PC-3 (cell line): ENCODE measurements around the gene HBG2. TPM values are rescaled to one million over a fixed set of nuclear protein-coding genes. Genes with fewer than 3 reads are reported as not detected.

Experiments used
- ATAC-seq: fragments of 200-7000 bp; cut with Tn5 transposase; 2 replicates; pipeline ENCODE4 v1.9.1; 2020; ENCODE audit warnings: mild to moderate bottlenecking, moderate library complexity
- BruUV-seq: library from RNA; stranded (reverse); fragments of 400-500 nt; replicated peaks from 2 replicates; lab custom pipeline; 2021; lab: Mats Ljungman, UMichigan
- CTCF ChIA-PET: fragments of 300-600 bp; sonication (Branson Sonifier 250); formaldehyde crosslinking; loops from one replicate; lab custom pipeline; 2022; ENCODE audit warnings: antibody characterized with exemption; lab: Charles Lee
- POLR2A ChIA-PET: fragments of 300-600 bp; sonication (Branson Sonifier 250); formaldehyde crosslinking; loops from one replicate; lab custom pipeline; 2022; ENCODE audit warnings: antibody characterized with exemption; ENCODE audit not compliant: unreplicated experiment; lab: Charles Lee
- DNase-seq: peaks from one replicate; pipeline ENCODE4 v3.0.0-alpha.2; 2015
- H2AFZ ChIP-seq: fragments of 300-600 bp; sonication (generic); 2 replicates; pipeline ENCODE4 v1.6.0; 2016; ENCODE audit warnings: antibody characterized with exemption, low read length
- H3F3A ChIP-seq: fragments of 300-600 bp; sonication (generic); one replicate; pipeline ENCODE4 v1.6.0; 2017; ENCODE audit warnings: antibody characterized with exemption, low read length, control low read depth, mild to moderate bottlenecking; ENCODE audit not compliant: unreplicated experiment
- H3K27ac ChIP-seq: fragments of 300-600 bp; sonication (generic); 2 replicates; pipeline ENCODE4 v1.5.1; 2016; ENCODE audit warnings: mild to moderate bottlenecking, low read length
- H3K27me3 ChIP-seq: fragments of 300-600 bp; sonication (generic); 2 replicates; pipeline ENCODE4 v1.6.1; 2016; ENCODE audit warnings: low read length, mixed read lengths
- H3K36me3 ChIP-seq: fragments of 300-600 bp; sonication (generic); 2 replicates; pipeline ENCODE4 v1.6.1; 2016; ENCODE audit warnings: low read depth, mixed run types, low read length, mixed read lengths
- H3K4me1 ChIP-seq: fragments of 300-600 bp; sonication (generic); 2 replicates; pipeline ENCODE4 v1.5.1; 2016; ENCODE audit warnings: low read length; ENCODE audit not compliant: insufficient read depth
- H3K4me2 ChIP-seq: fragments of 300-600 bp; sonication (generic); 2 replicates; pipeline ENCODE4 v1.6.0; 2016; ENCODE audit warnings: low read length
- H3K4me3 ChIP-seq: fragments of 300-600 bp; sonication (generic); 2 replicates; pipeline ENCODE4 v1.5.1; 2016; ENCODE audit warnings: mild to moderate bottlenecking, low read length, mixed read lengths
- H3K79me2 ChIP-seq: fragments of 300-600 bp; sonication (generic); 2 replicates; pipeline ENCODE4 v1.6.1; 2017; ENCODE audit warnings: low read length, mixed read lengths
- H3K9ac ChIP-seq: fragments of 300-600 bp; sonication (generic); 2 replicates; pipeline ENCODE4 v1.6.0; 2016; ENCODE audit warnings: mild to moderate bottlenecking, low read length
- H3K9me2 ChIP-seq: fragments of 300-600 bp; sonication (generic); replicated peaks from 2 replicates; pipeline ENCODE4 v1.6.1; 2016; ENCODE audit warnings: mixed run types, low read length, mixed read lengths
- H3K9me3 ChIP-seq: fragments of 300-600 bp; sonication (generic); 2 replicates; pipeline ENCODE4 v1.6.1; 2016; ENCODE audit warnings: low read length, mixed read lengths
- H4K20me1 ChIP-seq: fragments of 300-600 bp; sonication (generic); 2 replicates; pipeline ENCODE4 v1.6.1; 2016; ENCODE audit warnings: low read length, mixed read lengths
- EZH2 ChIP-seq: fragments of 300-600 bp; sonication (generic); IDR thresholded peaks from one replicate; pipeline ENCODE4 v1.6.1; 2017; ENCODE audit warnings: antibody characterized with exemption, mild to moderate bottlenecking, low read length; ENCODE audit not compliant: unreplicated experiment
- EZH2phosphoT487 ChIP-seq: fragments of 300-600 bp; sonication (generic); IDR thresholded peaks from 2 replicates; pipeline ENCODE4 v1.6.1; 2018; ENCODE audit warnings: mild to moderate bottlenecking, antibody characterized with exemption, low read length, borderline replicate concordance
- intact Hi-C: fragments of 100-400 bp; cut with micrococcal nuclease; formaldehyde crosslinking; loops from 2 replicates; pipeline ENCODE4 v1.9.0; 2023
- total RNA-seq: library from RNA; depleted of rRNA; stranded (reverse); fragments of >200 nt; gene quantifications from 2 replicates; pipeline ENCODE4 v1.2.3, GENCODE V29; 2014
- TF ChIP-seq, protein P1 (sequence below): fragments of 300-600 bp; sonication (generic); conservative IDR thresholded peaks from 2 replicates; pipeline ENCODE4 v1.5.1; 2017; ENCODE audit warnings: antibody characterized with exemption, low read depth, mild to moderate bottlenecking, low read length

Gene HBG2
- total RNA-seq, 1 experiment from 2014 or later: not detected

DNA sequence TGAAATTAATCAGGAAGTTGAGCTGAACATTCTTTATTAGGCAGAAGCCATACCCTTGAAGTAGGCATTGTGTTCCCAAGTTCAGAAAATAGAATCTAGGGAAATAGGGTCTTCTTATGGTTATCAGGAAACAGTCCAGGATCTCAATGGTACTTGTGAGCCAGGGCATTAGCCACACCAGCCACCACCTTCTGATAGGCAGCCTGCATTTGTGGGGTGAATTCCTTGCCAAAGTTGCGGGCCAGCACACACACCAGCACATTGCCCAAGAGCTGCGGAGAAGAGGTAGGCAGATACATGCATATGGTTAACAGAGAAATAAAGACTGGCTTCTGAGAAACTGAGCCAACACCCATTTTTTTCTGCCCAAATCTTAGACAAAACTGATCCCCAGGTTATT is 21.8 kb downstream of the HBG2 start:
- H3K9me2 ChIP-seq: no peaks in the 10 kb centered on the region
- BruUV-seq: no TSS peak
- intact Hi-C loops: no loop called here
- no peak overlapping the region for H3K9ac ChIP-seq
- DNase-seq (no peak), ATAC-seq (no peak)
- H3K4me2 ChIP-seq: no peak overlapping the region
- POLR2A ChIA-PET: no interaction called here
- no peaks in the 10 kb centered on the region for H3K4me1 ChIP-seq
- no peak overlapping the region for H2AFZ ChIP-seq
- no peaks in the 10 kb centered on the region for H4K20me1 ChIP-seq
- CTCF ChIA-PET: no interaction called here
- H3K36me3 ChIP-seq: no peaks in the 10 kb centered on the region
- H3K79me2 ChIP-seq: no peaks in the 10 kb centered on the region
- H3K27ac ChIP-seq: no peak overlapping the region
- H3K4me3 ChIP-seq: no peak overlapping the region
- no peak for TF ChIP-seq EZH2
- TF ChIP-seq EZH2phosphoT487: no peak
- TF ChIP-seq, protein P1, sequence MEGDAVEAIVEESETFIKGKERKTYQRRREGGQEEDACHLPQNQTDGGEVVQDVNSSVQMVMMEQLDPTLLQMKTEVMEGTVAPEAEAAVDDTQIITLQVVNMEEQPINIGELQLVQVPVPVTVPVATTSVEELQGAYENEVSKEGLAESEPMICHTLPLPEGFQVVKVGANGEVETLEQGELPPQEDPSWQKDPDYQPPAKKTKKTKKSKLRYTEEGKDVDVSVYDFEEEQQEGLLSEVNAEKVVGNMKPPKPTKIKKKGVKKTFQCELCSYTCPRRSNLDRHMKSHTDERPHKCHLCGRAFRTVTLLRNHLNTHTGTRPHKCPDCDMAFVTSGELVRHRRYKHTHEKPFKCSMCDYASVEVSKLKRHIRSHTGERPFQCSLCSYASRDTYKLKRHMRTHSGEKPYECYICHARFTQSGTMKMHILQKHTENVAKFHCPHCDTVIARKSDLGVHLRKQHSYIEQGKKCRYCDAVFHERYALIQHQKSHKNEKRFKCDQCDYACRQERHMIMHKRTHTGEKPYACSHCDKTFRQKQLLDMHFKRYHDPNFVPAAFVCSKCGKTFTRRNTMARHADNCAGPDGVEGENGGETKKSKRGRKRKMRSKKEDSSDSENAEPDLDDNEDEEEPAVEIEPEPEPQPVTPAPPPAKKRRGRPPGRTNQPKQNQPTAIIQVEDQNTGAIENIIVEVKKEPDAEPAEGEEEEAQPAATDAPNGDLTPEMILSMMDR: no peak
- H3K27me3 ChIP-seq: no peaks in the 10 kb centered on the region
- H3K9me3 ChIP-seq: no peaks in the 10 kb centered on the region
- no peaks in the 10 kb centered on the region for H3F3A ChIP-seq

DNA sequence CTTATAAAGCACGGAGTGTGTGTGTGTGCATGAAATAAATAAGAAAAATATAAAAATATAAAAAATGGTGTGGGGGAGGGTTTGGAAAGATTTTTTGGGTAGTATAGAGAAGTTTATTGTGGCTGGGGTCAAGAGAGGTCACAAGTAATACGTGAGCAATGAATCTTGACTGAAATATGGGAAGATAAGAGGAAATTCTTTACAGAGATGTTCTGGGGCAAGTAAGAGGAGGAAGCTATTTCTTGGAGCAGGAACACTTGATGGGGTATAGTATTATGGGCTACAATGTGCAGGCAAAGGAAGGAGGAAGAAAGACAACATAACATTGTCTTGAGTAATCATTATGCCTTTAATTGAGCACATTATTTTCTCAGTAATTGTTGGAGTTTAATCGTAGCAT is 22.4 kb downstream of the HBG2 start:
- Histone ChIP-seq H3K36me3 (no peaks in the 10 kb centered on the region), H3K4me2 (no peak overlapping the region), H4K20me1 (no peaks in the 10 kb centered on the region), H3K27me3 (no peaks in the 10 kb centered on the region), H3K4me1 (no peaks in the 10 kb centered on the region), H3F3A (no peaks in the 10 kb centered on the region), H3K9me2 (no peaks in the 10 kb centered on the region), H3K9ac (no peak overlapping the region), H3K9me3 (no peaks in the 10 kb centered on the region), H2AFZ (no peak overlapping the region), H3K79me2 (no peaks in the 10 kb centered on the region), H3K27ac (no peak overlapping the region), H3K4me3 (no peak overlapping the region)
- DNase-seq (no peak), ATAC-seq (no peak)
- intact Hi-C loops: no loop called here
- POLR2A ChIA-PET: no interaction called here
- no peak for TF ChIP-seq EZH2phosphoT487
- TF ChIP-seq, protein P1: no peak
- TF ChIP-seq EZH2: no peak
- BruUV-seq: no TSS peak
- CTCF ChIA-PET: no interaction called here

DNA sequence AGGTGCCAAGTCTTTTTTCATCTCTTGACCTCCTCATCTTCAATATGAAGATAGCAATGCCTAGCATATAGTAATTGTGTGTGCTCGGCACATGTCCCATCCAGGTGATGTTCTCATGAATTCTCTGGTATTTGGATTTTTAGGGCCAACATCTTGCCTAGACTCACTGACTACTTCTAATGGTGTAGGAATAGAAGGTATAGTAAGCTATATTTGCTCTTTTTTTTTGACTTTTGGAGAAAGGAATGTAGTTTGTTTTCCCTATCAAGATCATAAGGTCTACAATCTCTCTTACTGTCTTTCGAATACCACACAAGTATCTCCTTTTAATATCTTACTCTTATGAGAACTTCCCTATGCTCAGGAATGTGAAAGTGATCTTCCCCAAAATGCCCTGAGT is 23.5 kb downstream of the HBG2 start:
- no peak for TF ChIP-seq EZH2phosphoT487
- TF ChIP-seq, protein P1: no peak
- TF ChIP-seq EZH2: no peak
- no peak overlapping the region for H3K4me3 ChIP-seq
- no peaks in the 10 kb centered on the region for H3K4me1 ChIP-seq
- H3F3A ChIP-seq: no peaks in the 10 kb centered on the region
- H4K20me1 ChIP-seq: no peaks in the 10 kb centered on the region
- no peaks in the 10 kb centered on the region for H3K27me3 ChIP-seq
- no peaks in the 10 kb centered on the region for H3K79me2 ChIP-seq
- H3K4me2 ChIP-seq: no peak overlapping the region
- CTCF ChIA-PET: no interaction called here
- no peak overlapping the region for H2AFZ ChIP-seq
- no peaks in the 10 kb centered on the region for H3K9me2 ChIP-seq
- H3K9ac ChIP-seq: no peak overlapping the region
- H3K9me3 ChIP-seq: no peaks in the 10 kb centered on the region
- no TSS peak for BruUV-seq
- H3K36me3 ChIP-seq: no peaks in the 10 kb centered on the region
- intact Hi-C loops: no loop called here
- no peak for ATAC-seq
- DNase-seq: no peak
- POLR2A ChIA-PET: no interaction called here
- no peak overlapping the region for H3K27ac ChIP-seq
